ENCODE data around the gene EHHADH.

The EHHADH gene

GRCh38 chr3:185197068-185197467 is 56.8 kb downstream of the EHHADH start:
- DNase-seq (ENCODE audit: low read depth in 2 of 2) = no peak

GRCh38 chr3:185195652-185196051 is 58.2 kb downstream of the EHHADH start:
- no peak for DNase-seq (ENCODE audit: low read depth in 2 of 2)

- DNase-seq (ENCODE audit: low read depth in 2 of 2) = no peak
Measured at GRCh38 chr3:185188816-185189215, 65.0 kb downstream of the EHHADH start.

- no peak for DNase-seq (ENCODE audit: low read depth in 2 of 2)
Measured at GRCh38 chr3:185187391-185187790, 66.5 kb downstream of the EHHADH start.

GRCh38 chr3:185176750-185177359 is 77.0 kb downstream of the EHHADH start:
- no peak for DNase-seq (ENCODE audit: low read depth in 2 of 2)

- no peak for DNase-seq (ENCODE audit: low read depth in 2 of 2)
Measured at GRCh38 chr3:185175370-185175987, 78.4 kb downstream of the EHHADH start.

- no peak for DNase-seq (ENCODE audit: low read depth in 2 of 2)
Measured at GRCh38 chr3:185172086-185173049, 81.5 kb downstream of the EHHADH start.

GRCh38 chr3:185164428-185165217 is 89.2 kb downstream of the EHHADH start:
- no peak for DNase-seq (ENCODE audit: low read depth in 2 of 2)

- DNase-seq (ENCODE audit: low read depth in 2 of 2) = no peak
Measured at GRCh38 chr3:185162634-185163033, 91.2 kb downstream of the EHHADH start.

- no peak for DNase-seq (ENCODE audit: low read depth in 2 of 2)
Measured at GRCh38 chr3:185161761-185162160, 92.1 kb downstream of the EHHADH start.

GRCh38 chr3:185157347-185157746 is 96.5 kb downstream of the EHHADH start:
- no peak for DNase-seq (ENCODE audit: low read depth in 2 of 2)

- DNase-seq (ENCODE audit: low read depth in 2 of 2) = no peak
Measured at GRCh38 chr3:185155678-185156077, 98.2 kb downstream of the EHHADH start.

GRCh38 chr3:185153861-185154629 is 99.8 kb downstream of the EHHADH start:
- DNase-seq (ENCODE audit: low read depth in 2 of 2) = no peak

GRCh38 chr3:185153171-185153771 is 100.6 kb downstream of the EHHADH start:
- no peak for DNase-seq (ENCODE audit: low read depth in 2 of 2)

- DNase-seq (ENCODE audit: low read depth in 2 of 2) = no peak
Measured at GRCh38 chr3:185152410-185153170, 101.3 kb downstream of the EHHADH start, which contains the start of gene C3orf70. C3orf70 (minus strand) TSS chr3:185153060; CDS start chr3:185152823, 237 bp downstream.

- no peak for DNase-seq (ENCODE audit: low read depth in 2 of 2)
Measured at GRCh38 chr3:185151964-185152409, 101.9 kb downstream of the EHHADH start.

GRCh38 chr3:185151101-185151963 is 102.5 kb downstream of the EHHADH start:
- no peak for DNase-seq (ENCODE audit: low read depth in 2 of 2)

- DNase-seq (ENCODE audit: low read depth in 2 of 2) = no peak
Measured at GRCh38 chr3:185150561-185150960, 103.3 kb downstream of the EHHADH start.

- DNase-seq (ENCODE audit: low read depth in 2 of 2) = no peak
Measured at GRCh38 chr3:185149591-185149990, 104.3 kb downstream of the EHHADH start.
